Nephron progenitor cell (in vitro differentiated cells): Measurements from ENCODE around the gene ABHD2.

Source experiments
- DNase-seq: peaks from one replicate; pipeline ENCODE4 v3.0.0; 2021
- H3K27ac Mint-ChIP-seq: 2 replicates; pipeline ENCODE4 v1.8.0; 2021; ENCODE audit warnings: mild to moderate bottlenecking, moderate library complexity, mixed read lengths
- H3K27me3 Mint-ChIP-seq: 2 replicates; pipeline ENCODE4 v1.8.0; 2021; ENCODE audit warnings: mild to moderate bottlenecking, low read depth, mixed read lengths; ENCODE audit not compliant: poor library complexity
- H3K36me3 Mint-ChIP-seq: 2 replicates; pipeline ENCODE4 v1.8.0; 2021; ENCODE audit warnings: low read depth, mixed read lengths
- H3K4me1 Mint-ChIP-seq: 2 replicates; pipeline ENCODE4 v1.8.0; 2021; ENCODE audit warnings: mixed read lengths
- H3K4me3 Mint-ChIP-seq: 2 replicates; pipeline ENCODE4 v1.8.0; 2021; ENCODE audit warnings: mild to moderate bottlenecking, moderate library complexity, mixed read lengths
- H3K9me3 Mint-ChIP-seq: 2 replicates; pipeline ENCODE4 v1.8.0; 2021; ENCODE audit warnings: mild to moderate bottlenecking, moderate library complexity, mixed read lengths
- TF ChIP-seq, protein P1 (sequence below): fragments of 200-600 bp; sonication (generic); IDR thresholded peaks from 2 replicates; pipeline ENCODE4 v1.5.0; 2021; ENCODE audit warnings: antibody characterized with exemption

ABHD2 gene

DNA sequence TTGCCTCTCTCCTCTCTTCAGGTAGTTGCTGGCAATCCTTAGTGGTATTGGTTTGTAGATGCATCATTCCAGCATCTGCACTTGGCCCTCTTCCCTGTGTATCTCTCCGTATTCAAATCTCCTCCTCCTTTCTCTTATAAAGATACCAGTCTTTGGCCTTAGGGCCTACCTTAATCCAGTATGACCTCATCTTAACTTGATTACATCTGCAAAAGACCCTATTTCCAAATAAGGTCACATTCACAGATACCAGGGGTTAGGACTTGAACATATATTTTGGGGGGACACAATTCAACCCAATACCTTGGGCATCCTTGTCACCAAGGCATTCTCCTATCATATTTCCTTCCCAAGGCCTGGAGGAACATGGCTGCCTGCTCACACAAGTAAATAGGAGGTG, 22.0 kb upstream of the ABHD2 start:
- peaks cover 52% of the 10 kb centered on the region for H3K9me3 Mint-ChIP-seq
- no peak overlapping the region for H3K4me3 Mint-ChIP-seq
- TF ChIP-seq, protein P1, sequence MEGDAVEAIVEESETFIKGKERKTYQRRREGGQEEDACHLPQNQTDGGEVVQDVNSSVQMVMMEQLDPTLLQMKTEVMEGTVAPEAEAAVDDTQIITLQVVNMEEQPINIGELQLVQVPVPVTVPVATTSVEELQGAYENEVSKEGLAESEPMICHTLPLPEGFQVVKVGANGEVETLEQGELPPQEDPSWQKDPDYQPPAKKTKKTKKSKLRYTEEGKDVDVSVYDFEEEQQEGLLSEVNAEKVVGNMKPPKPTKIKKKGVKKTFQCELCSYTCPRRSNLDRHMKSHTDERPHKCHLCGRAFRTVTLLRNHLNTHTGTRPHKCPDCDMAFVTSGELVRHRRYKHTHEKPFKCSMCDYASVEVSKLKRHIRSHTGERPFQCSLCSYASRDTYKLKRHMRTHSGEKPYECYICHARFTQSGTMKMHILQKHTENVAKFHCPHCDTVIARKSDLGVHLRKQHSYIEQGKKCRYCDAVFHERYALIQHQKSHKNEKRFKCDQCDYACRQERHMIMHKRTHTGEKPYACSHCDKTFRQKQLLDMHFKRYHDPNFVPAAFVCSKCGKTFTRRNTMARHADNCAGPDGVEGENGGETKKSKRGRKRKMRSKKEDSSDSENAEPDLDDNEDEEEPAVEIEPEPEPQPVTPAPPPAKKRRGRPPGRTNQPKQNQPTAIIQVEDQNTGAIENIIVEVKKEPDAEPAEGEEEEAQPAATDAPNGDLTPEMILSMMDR: no peak
- H3K27ac Mint-ChIP-seq: no peak overlapping the region
- H3K36me3 Mint-ChIP-seq: peaks cover 17% of the 10 kb centered on the region
- H3K27me3 Mint-ChIP-seq: peaks cover 13% of the 10 kb centered on the region
- no peaks in the 10 kb centered on the region for H3K4me1 Mint-ChIP-seq
- no peak for DNase-seq

DNA sequence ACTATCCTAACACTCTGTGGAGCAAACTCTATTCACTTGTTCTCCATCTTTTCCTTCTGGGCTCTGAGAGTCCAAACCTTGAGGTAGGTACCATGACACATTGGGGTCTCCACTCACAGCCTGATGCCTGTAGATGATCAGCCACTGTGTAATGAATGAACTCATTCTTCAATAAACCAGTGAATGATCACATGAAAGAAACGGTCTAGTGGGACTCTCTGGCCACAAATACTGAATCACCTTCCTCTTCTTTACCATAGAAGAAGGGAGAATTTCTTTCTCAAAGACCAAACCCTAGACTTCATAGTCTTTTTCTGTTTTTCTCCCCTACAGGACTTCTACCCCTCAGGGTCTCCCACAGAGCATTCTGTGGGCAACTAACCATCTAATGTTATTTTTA, 20.5 kb upstream of the ABHD2 start:
- peaks cover 19% of the 10 kb centered on the region for H3K27me3 Mint-ChIP-seq
- DNase-seq: no peak
- H3K27ac Mint-ChIP-seq: no peak overlapping the region
- no peaks in the 10 kb centered on the region for H3K4me1 Mint-ChIP-seq
- no peak overlapping the region for H3K4me3 Mint-ChIP-seq
- peaks cover 52% of the 10 kb centered on the region for H3K9me3 Mint-ChIP-seq
- TF ChIP-seq, protein P1: no peak
- H3K36me3 Mint-ChIP-seq: peaks cover 17% of the 10 kb centered on the region

DNA sequence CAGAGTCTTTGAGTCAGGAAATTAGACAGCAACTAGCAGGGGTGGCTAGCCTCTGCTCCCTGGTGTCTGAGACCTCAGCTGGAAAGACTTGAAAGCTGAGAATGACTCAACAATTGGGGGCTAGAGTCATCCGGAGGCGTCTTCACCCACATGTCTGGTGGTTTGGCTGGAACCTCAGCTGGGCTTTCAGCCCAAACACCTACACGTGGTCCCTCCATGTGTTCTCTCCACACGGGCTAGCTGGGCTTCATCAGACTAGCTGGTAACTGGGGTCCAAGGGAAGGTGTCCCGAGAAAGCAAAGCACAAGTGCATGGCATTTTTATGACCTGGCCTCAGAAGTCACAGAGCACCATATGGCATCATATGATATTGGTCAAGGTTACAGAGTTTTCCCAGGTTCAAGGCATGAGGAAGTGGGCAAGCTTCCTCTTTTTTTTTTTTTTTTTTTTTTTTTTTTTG, 19.9 kb upstream of the ABHD2 start:
- DNase-seq: no peak
- H3K4me1 Mint-ChIP-seq: no peaks in the 10 kb centered on the region
- H3K4me3 Mint-ChIP-seq: no peak overlapping the region
- peaks cover 52% of the 10 kb centered on the region for H3K9me3 Mint-ChIP-seq
- H3K27me3 Mint-ChIP-seq: peaks cover 19% of the 10 kb centered on the region
- H3K36me3 Mint-ChIP-seq: peaks cover 17% of the 10 kb centered on the region
- TF ChIP-seq, protein P1: no peak
- H3K27ac Mint-ChIP-seq: no peak overlapping the region

DNA sequence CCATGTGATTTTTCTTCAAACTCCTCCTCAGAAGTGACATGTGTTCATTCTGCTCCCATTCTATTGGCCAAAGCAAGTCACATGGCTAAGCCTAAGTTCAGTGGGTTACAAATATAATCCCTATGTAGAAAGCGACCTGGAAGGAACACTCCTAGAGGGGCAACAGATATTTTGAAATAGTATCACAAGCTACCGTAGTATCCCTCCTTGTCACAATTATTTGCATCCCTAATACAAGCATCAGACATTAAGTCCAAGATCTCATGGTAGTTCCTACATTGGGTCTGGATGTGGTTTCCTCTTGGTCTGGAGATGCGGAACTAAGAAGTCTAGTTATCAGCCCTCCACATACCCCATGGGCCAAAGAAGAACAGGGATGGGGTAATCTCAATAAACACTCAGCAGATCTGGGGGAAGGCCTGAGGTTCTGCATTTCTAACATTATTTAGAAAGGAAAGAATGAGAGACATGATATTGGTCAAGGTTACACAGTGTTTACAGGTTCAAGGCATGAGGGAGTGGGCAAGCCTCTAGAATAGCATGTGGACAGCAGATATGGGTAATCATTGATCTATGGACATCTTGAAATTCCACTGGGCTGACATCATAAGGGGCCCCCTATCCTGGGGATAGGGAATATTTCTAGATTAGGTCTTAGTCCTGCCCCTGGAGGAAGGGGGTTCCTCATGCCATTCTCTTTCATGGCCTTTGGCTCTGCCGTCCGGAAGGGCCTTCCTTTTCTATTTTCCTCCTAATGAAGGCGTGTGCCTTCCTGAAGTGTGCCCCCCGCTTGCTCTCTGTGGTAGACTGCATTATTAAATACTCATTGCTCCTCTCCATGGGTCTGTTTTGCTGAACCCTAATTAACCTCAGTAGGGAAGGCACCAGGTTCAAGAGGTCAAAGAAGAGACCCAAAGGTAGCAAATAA, 17.8 kb upstream of the ABHD2 start:
- peaks cover 17% of the 10 kb centered on the region for H3K36me3 Mint-ChIP-seq
- H3K9me3 Mint-ChIP-seq: peaks cover 49% of the 10 kb centered on the region
- no peaks in the 10 kb centered on the region for H3K4me1 Mint-ChIP-seq
- DNase-seq: no peak
- TF ChIP-seq, protein P1: no peak
- no peak overlapping the region for H3K27ac Mint-ChIP-seq
- peaks cover 14% of the 10 kb centered on the region for H3K27me3 Mint-ChIP-seq
- no peak overlapping the region for H3K4me3 Mint-ChIP-seq

DNA sequence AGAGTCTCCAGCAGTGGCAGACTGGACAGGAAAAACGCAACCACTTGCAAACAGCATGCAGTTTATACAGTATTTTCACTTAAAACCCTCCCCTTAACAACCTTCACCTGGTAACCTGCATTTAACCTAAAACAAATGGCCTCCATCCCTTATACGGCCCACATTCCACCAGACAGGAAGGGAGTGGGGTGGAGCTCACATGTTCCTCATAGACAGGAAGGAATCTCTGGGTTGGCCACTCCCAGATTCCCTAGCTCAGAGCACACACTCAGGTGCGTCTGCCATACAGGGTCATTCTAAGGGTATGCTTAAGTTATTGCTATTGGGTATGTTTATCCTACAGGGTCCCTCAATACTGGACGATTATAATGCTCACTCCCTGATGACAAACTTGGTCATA, 16.8 kb upstream of the ABHD2 start:
- DNase-seq: no peak
- H3K27ac Mint-ChIP-seq: no peak overlapping the region

More for the DNA sequence above, 16.8 kb upstream of the ABHD2 start:
- no peak overlapping the region for H3K4me3 Mint-ChIP-seq
- peaks cover 12% of the 10 kb centered on the region for H3K36me3 Mint-ChIP-seq
- H3K27me3 Mint-ChIP-seq: peaks cover 12% of the 10 kb centered on the region
- H3K9me3 Mint-ChIP-seq: peaks cover 39% of the 10 kb centered on the region
- H3K4me1 Mint-ChIP-seq: no peaks in the 10 kb centered on the region
- TF ChIP-seq, protein P1: no peak
